Sigmoid colon (tissue), 4 donors: ENCODE data around the gene CAMK2N1.
"Not testable (repeated sequence)": the region's sequence is repeated elsewhere in the genome, so short reads cannot be mapped to it uniquely, and the experiment has no call there.

Experiments used
- CTCF ChIP-seq, 4 experiments: fragments of 450-650 bp in 3 of 4; fragments of 200-600 bp in 1 of 4; IDR thresholded peaks; one replicate each; pipeline ENCODE4 v1.5.1; 2016 to 2019; ENCODE audit warnings: antibody characterized with exemption in 4 of 4, mild to moderate bottlenecking in 3 of 4, moderate library complexity in 2 of 4
- EP300 ChIP-seq, 4 donors: sonication (generic); formaldehyde crosslinking; IDR thresholded peaks; one replicate each; pipeline ENCODE4 v1.6.1; 2017; ENCODE audit warnings: antibody characterized with exemption in 4 of 4
- POLR2A ChIP-seq, 2 donors: fragments of 450-650 bp; IDR thresholded peaks; one replicate each; pipeline ENCODE4 v1.6.1; 2016; ENCODE audit warnings: antibody characterized with exemption in 2 of 2, mild to moderate bottlenecking in 2 of 2, moderate library complexity in 2 of 2
- POLR2AphosphoS5 ChIP-seq, 4 donors: sonication (generic); formaldehyde crosslinking; IDR thresholded peaks; one replicate each; pipeline ENCODE4 v1.6.1; 2017; ENCODE audit warnings: antibody characterized with exemption in 4 of 4

DNA sequence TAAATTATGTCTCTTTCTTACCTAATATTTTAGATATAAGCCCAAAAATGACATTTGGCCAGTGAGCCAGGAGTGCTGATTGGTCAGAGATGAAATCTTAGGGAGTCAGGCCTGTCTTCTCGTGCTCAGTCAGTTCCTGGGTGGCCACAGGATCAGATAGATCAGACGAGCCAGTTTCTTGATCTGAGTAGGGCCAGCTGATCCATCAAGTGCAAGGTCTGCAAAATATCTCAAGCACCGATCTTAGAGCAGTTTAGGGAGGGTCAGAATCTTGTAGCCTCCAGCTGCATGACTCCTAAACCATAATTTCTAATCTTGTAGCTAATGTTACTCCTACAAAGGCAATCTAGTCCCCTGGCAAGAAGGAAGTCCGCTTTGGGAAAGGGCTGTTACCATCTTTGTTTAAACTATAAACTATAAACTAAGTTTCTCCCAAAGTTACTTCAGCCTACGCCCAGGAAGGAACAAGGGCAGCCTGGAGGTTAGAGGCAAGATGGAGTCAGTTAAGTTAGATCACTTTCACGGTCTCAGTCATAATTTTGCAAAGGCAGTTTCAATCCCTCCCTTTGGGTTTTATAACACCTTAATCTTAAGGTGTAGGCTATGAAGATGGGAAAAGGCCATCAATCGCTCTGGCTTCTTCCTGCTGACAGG is 33.7 kb upstream of the CAMK2N1 start:
- not testable (repeated sequence) for TF ChIP-seq POLR2A, CTCF, EP300, POLR2AphosphoS5 (IDR thresholded peaks at IDR 0.05)
